HG03565 (cell line): ENCODE measurements around the gene SH3BP4.

Experiments used
- ATAC-seq: cut with Tn5 transposase; IDR thresholded peaks from one replicate; pipeline ENCODE4 v1.9.1; 2021; ENCODE audit warnings: mild to moderate bottlenecking, moderate library complexity; ENCODE audit not compliant: unreplicated experiment

SH3BP4 gene

DNA sequence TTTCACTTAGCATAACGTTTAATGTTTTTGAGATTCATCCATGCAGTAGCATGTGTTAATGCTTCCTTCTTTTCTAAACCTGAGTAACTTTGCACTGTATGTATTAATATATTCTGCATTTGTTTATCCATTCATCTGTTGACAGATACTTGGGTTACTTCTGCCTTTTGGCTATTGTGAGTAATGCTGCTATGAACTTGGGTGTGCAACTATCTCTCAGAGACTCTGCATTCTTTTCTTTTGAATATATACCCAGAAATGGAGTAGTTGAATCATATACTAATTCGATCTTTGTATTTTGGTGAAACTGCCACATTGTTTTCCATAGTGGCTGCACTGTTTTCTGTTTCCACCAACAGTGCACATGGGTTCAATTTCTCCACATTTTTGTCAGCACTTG lies 128.3 kb downstream of the SH3BP4 start:
- ATAC-seq = no peak

DNA sequence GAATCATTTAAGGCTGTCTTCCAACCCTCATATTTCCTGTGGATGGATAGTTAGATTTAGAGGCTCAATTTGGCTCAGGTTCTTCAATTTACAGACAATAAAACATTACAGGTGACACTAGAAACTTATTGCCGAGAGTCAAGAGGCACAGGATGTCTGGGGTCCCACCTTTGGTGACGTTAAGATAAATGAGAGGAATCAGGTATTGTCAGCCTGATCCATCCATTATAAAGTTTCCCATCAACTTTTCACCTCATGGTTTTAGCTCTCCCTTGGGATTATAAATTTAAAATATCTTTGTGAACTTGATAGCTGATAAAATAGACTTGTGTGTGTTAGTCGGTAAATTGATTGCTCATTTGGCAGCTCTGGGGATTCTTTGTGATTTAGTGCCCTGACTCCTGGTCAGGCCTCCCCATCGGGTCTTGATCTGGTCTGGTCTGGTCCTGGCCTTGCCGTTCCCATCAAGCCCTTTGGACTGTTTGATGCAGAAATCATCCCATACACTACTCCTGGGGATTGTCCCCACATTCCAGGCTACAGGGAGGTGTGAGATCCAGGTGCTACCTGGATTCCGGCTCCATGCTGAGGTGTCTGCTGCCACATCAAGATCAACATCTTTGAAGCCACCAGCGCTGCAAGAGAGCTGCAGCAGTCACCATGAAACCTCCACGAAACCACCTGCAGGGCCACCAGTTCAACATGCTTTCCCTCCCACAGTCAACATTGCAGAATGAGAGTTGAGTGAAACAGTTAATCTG lies 130.9 kb downstream of the SH3BP4 start:
- no peak for ATAC-seq

- no peak for ATAC-seq
Measured at GRCh38 chr2:235083822-235084221, 132.0 kb downstream of the SH3BP4 start.

DNA sequence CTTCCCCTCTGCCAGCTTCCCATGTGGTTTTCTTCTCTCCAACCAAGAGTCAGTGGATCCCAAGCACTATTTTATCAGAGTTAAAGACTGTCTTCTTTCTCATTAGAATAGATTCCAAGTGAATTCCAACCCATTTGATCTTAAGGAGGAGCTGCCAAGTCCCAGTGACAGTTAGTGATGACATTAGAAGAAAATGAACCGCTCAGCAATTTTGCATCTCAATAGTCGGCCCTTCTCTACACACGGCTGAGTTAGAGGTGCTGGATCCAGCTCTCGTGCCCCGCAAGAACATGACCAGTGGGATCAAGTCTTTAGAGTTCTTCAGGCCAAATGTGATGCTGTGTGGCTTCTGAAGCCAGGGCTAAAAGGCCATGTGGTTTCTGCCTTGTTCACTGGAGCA lies 132.6 kb downstream of the SH3BP4 start:
- ATAC-seq = no peak

GRCh38 chr2:235085476-235085875 lies 133.7 kb downstream of the SH3BP4 start:
- no peak for ATAC-seq

- ATAC-seq = no peak
Measured at GRCh38 chr2:235086481-235087184, 134.8 kb downstream of the SH3BP4 start.

DNA sequence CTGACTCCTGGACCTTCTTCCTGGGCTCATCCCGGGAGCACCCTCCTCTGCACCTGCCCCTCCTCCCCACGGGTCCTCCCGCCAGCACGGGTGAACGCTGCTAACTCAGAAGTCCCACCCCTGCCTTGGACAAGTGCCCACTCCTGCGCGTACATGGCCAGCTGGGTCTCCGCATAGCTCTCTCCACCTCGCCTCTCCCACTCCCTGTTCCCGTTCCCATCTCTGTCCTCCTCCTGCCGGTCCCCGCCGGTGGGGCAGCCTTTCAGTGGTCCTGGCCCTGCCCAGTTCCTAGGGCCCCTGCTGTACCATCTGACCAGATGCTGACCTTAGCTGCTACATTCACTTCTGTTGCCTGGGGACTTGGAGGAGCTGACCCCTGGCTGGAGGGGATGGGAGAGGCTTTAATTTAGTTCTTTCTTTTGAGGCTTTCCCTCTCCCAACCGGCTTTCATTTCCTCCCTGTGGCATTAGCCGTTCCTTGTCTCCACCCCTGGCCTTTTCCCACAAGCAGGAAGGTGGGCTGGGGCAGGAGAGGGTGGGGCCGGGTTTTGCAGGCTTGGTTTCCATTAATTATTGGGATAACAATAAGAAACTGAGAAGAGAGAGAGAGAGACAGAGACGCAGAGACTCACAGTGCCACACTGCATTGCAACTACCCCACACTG lies 136.1 kb downstream of the SH3BP4 start:
- ATAC-seq = no peak

DNA sequence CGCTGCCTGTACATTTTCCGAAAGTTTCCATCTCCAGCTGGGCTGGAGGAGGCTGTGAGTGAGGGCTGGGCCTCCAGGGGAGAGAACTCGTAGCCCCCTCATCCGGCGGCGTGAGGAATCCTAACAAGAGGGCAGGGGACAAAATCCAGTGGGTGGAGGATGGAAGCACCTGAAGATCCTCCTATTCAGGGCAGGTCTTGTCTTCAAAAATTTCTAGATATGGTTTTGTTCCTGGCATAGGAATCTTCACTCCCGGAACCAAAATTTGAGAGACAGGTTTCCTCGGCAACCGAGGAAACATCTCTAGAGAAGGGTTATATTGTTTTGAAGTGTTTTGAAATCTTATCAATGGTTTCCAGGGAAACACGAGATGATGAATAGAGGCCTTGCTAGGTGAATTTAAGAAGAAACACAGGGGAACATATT lies 136.7 kb downstream of the SH3BP4 start:
- no peak for ATAC-seq

DNA sequence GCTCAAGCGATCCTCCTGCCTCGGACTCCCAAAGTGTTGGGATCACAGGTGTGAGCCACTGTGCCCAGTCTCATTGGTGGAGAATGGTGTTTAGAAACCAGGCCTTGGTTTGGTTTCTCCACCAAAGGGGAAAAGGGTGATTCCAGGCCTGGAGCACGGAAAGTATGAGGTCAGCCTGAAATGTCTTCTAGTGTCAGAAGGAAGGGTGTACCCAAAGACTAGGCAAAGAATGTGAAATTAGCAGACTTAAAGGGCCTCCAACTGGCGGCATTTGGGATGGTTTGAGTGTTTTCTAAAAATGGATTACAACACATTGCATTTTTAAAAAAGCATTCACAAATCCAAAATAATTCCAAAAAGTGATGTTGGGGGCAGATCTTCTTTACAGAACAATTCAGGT lies 139.6 kb downstream of the SH3BP4 start:
- ATAC-seq = no peak

GRCh38 chr2:235091983-235092382 lies 140.2 kb downstream of the SH3BP4 start:
- ATAC-seq = no peak

DNA sequence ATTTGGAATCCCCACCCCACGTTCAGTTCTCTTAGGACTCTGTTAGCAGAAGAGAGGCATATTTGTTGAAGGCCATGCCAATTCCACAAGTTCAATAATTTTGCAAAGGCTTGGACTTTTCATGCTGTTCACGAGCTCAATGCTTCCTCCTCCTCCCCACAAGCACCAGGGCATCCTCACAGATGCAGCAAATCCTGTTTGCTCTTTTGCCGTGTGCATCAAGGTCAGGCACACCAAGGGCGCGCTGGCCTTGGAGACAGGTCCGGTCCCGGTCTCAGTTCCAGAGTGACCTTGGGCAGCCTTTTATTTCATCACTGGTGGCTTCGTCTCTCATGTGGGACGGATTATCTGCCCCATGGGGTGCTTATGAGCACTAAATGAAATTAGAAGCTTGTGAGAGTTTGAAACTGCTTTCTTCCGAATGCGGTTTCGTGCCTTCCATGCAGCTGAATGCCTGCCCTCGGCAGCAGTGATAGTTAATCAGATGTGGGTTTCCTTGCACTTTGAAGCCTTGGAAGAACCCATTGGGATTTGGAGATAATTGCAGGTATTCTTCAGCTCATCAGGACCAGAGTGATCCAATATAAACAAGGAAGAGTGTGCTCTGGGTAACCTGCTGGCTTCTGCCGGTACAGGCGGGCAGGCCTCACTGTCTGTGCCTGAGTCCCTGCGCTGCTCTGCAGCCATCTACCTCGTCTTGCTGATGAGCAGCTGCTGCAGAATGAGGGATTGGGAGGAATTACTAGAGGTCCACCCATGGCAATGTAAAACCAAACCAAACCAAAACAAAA lies 140.8 kb downstream of the SH3BP4 start:
- no peak for ATAC-seq

GRCh38 chr2:235094457-235094856 lies 142.6 kb downstream of the SH3BP4 start:
- no peak for ATAC-seq

DNA sequence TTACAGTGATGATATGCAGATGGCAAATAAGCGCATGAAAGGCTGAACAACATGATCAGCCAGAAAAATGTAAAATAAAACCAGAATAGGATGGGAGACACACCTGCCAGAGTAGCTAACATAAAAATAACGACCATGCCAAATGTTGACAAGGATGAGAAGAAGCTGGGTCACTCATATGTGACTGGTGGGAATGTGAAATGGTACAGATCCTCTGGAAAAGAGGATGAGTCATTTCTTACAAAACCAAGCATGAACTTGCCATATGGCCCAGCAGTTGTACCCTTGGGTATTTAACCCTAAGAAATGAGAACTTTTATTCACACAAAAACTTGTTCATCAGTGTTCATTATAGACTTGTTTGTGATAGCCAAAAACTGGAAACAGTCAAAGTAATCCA lies 143.8 kb downstream of the SH3BP4 start:
- ATAC-seq = no peak

GRCh38 chr2:235096447-235096846 lies 144.6 kb downstream of the SH3BP4 start:
- no peak for ATAC-seq

- no peak for ATAC-seq
Measured at GRCh38 chr2:235097196-235097595, 145.4 kb downstream of the SH3BP4 start.

GRCh38 chr2:235098269-235098668 lies 146.5 kb downstream of the SH3BP4 start:
- ATAC-seq = no peak

DNA sequence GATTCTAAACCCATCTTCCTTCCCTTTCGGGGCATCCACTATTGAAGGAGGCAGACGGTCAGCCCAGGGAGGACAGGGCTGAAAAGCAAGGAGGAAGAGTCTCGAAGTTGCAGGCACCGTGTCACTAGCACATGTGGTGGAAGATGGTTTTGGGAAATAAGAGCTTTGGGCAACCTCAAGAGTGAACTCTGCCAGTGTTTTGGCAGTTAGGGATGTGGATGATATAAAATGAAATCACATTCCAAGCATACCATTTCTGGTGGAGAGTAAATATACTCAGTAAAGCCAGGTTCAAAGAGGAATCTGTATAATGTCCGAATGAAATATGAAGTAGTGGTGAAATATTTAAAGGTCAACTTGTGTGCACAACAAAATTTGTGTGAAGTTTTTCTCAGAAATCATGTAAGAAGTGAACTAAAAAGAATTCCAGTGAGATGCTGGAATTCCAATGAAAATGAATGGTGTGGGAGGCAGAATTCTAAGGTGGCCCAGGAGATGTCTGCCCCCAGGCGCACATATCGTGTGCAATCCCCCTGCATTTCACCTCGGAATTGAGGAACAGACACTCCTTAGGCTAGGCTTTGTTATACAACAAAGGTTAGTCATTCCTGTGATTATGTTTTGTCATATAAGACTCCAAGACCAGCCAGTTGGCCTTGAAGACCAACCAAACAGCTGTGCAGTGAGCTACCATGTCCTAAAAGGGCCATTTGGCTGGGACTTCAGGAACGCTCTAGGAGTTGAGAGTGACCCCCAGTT lies 147.1 kb downstream of the SH3BP4 start:
- ATAC-seq = no peak

GRCh38 chr2:235102896-235103295 lies 151.1 kb downstream of the SH3BP4 start:
- no peak for ATAC-seq
